OCI-LY7 (cell line): ENCODE results near the gene RABEP1.

Experiments
- EZH2phosphoT487 ChIP-seq: fragments of 200-600 bp; sonication (generic); IDR thresholded peaks from 2 replicates; pipeline ENCODE4 v1.6.1; 2018; ENCODE audit warnings: low read depth, borderline replicate concordance, mild to moderate bottlenecking, mixed run types, antibody characterized with exemption, low read length, moderate library complexity, mixed read lengths
- TF ChIP-seq, protein P1 (sequence below): fragments of 200-600 bp; sonication (generic); conservative IDR thresholded peaks from 2 replicates; pipeline ENCODE4 v1.5.1; 2014; ENCODE audit warnings: mild to moderate bottlenecking, antibody characterized with exemption, low read length, moderate library complexity, mixed read lengths

- TF ChIP-seq, protein P1, sequence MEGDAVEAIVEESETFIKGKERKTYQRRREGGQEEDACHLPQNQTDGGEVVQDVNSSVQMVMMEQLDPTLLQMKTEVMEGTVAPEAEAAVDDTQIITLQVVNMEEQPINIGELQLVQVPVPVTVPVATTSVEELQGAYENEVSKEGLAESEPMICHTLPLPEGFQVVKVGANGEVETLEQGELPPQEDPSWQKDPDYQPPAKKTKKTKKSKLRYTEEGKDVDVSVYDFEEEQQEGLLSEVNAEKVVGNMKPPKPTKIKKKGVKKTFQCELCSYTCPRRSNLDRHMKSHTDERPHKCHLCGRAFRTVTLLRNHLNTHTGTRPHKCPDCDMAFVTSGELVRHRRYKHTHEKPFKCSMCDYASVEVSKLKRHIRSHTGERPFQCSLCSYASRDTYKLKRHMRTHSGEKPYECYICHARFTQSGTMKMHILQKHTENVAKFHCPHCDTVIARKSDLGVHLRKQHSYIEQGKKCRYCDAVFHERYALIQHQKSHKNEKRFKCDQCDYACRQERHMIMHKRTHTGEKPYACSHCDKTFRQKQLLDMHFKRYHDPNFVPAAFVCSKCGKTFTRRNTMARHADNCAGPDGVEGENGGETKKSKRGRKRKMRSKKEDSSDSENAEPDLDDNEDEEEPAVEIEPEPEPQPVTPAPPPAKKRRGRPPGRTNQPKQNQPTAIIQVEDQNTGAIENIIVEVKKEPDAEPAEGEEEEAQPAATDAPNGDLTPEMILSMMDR: no peak
- TF ChIP-seq EZH2phosphoT487: no peak
Observed at GRCh38 chr17:5286846-5287245, 4.8 kb downstream of the RABEP1 start.
